Adipose tissue (tissue), 3 donors: ENCODE results near the gene LRRC47. TPM values are rescaled to one million over a fixed set of nuclear protein-coding genes. Genes with fewer than 3 reads are reported as not detected.

Experiments used
- H3K27ac ChIP-seq: one replicate; pipeline ENCODE4 v1.5.1; 2013; ENCODE audit warnings: low read depth, low read length
- WGBS, 3 donors: extraction: QIAGEN DNeasy Blood & Tissue Kit; methylation state at CpG; one replicate each; pipeline ENCODE4 v1.1.7; 2013; 5-methylcytosine and 5-hydroxymethylcytosine counted together
- polyA plus RNA-seq, 3 donors: library from polyadenylated mRNA; stranded (reverse); fragments of 200-250 nt; gene quantifications; one replicate each; pipeline ENCODE4 v1.2.3, GENCODE V29; 2013
- donor health status: healthy with polysubstance abuse.
- donor health status: Bipolar disorder and iron deficiency.
- donor health status: healthy.

LRRC47 gene
- polyA plus RNA-seq, 3 donors = 21.4 to 25.4 (median 22.2) TPM

- 88 to 94% (median 90%) methylated on average over 12 of the region's 12 CpGs for WGBS, 3 donors
- H3K27ac ChIP-seq = no peak overlapping the region
Observed at GRCh38 chr1:3743826-3744225, 52.5 kb downstream of the LRRC47 start.

- 65 to 82% (median 65%) methylated on average over 4 of the region's 4 CpGs for WGBS, 3 donors
- no peak overlapping the region for H3K27ac ChIP-seq
Observed at GRCh38 chr1:3743421-3743820, 52.9 kb downstream of the LRRC47 start.

- no peak overlapping the region for H3K27ac ChIP-seq
- 84 to 87% (median 84%) methylated on average over 24 of the region's 24 CpGs for WGBS, 3 donors
Observed at GRCh38 chr1:3742439-3743298, 53.6 kb downstream of the LRRC47 start.

- no peak overlapping the region for H3K27ac ChIP-seq
- WGBS, 3 donors = 91 to 93% (median 92%) methylated on average over 22 of the region's 22 CpGs
Observed at GRCh38 chr1:3741566-3742438, 54.5 kb downstream of the LRRC47 start.

GRCh38 chr1:3740752-3741151 lies 55.5 kb downstream of the LRRC47 start:
- 94 to 96% (median 95%) methylated on average over 13 of the region's 13 CpGs for WGBS, 3 donors
- no peak overlapping the region for H3K27ac ChIP-seq

GRCh38 chr1:3740042-3740441 lies 56.3 kb downstream of the LRRC47 start:
- 87 to 91% (median 90%) methylated on average over 9 of the region's 9 CpGs for WGBS, 3 donors
- no peak overlapping the region for H3K27ac ChIP-seq

- WGBS, 3 donors = 93 to 94% (median 94%) methylated on average over 12 of the region's 12 CpGs
- no peak overlapping the region for H3K27ac ChIP-seq
Observed at GRCh38 chr1:3738943-3739342, 57.4 kb downstream of the LRRC47 start.

- H3K27ac ChIP-seq = no peak overlapping the region
- 86 to 90% (median 89%) methylated on average over 14 of the region's 14 CpGs for WGBS, 3 donors
Observed at GRCh38 chr1:3736708-3737107, 59.6 kb downstream of the LRRC47 start.

- 85 to 91% (median 85%) methylated on average over 13 of the region's 13 CpGs for WGBS, 3 donors
- no peak overlapping the region for H3K27ac ChIP-seq
Observed at GRCh38 chr1:3736131-3736561, 60.2 kb downstream of the LRRC47 start.

- no peak overlapping the region for H3K27ac ChIP-seq
- WGBS, 3 donors = 79 to 90% (median 89%) methylated on average over 13 of the region's 13 CpGs
Observed at GRCh38 chr1:3735688-3736087, 60.6 kb downstream of the LRRC47 start.

GRCh38 chr1:3735027-3735681 lies 61.1 kb downstream of the LRRC47 start:
- H3K27ac ChIP-seq = no peak overlapping the region
- 87 to 91% (median 87%) methylated on average over 12 of the region's 12 CpGs for WGBS, 3 donors

- 88 to 95% (median 93%) methylated on average over 16 of the region's 16 CpGs for WGBS, 3 donors
- H3K27ac ChIP-seq = no peak overlapping the region
Observed at GRCh38 chr1:3734602-3735001, 61.7 kb downstream of the LRRC47 start.

- WGBS, 3 donors = 80 to 86% (median 85%) methylated on average over 17 of the region's 17 CpGs
- H3K27ac ChIP-seq = no peak overlapping the region
Observed at GRCh38 chr1:3733883-3734589, 62.3 kb downstream of the LRRC47 start.

- no peak overlapping the region for H3K27ac ChIP-seq
- 66 to 74% (median 71%) methylated on average over 29 of the region's 29 CpGs for WGBS, 3 donors
Observed at GRCh38 chr1:3733094-3733882, 63.0 kb downstream of the LRRC47 start.

- WGBS, 3 donors = 37 to 45% (median 42%) methylated on average over 37 of the region's 37 CpGs
- no peak overlapping the region for H3K27ac ChIP-seq
Observed at GRCh38 chr1:3732434-3733093, 63.7 kb downstream of the LRRC47 start.

GRCh38 chr1:3731583-3732433 lies 64.5 kb downstream of the LRRC47 start:
- WGBS, 3 donors = 57 to 66% (median 62%) methylated on average over 21 to 25 of the region's 25 CpGs
- no peak overlapping the region for H3K27ac ChIP-seq
